AG04450 (cell line): ENCODE data around the gene ARHGAP24. TPM values are rescaled to one million over a fixed set of nuclear protein-coding genes. Genes with fewer than 3 reads are reported as not detected.
"Not testable (repeated sequence)": the region's sequence is repeated elsewhere in the genome, so short reads cannot be mapped to it uniquely, and the experiment has no call there.

Source experiments
- CTCF ChIA-PET: fragments of 300-600, 350-600 bp; formaldehyde crosslinking; extraction: SDS; loops from one replicate; lab custom pipeline; 2022; ENCODE audit warnings: antibody characterized with exemption, inconsistent platforms; lab: Charles Lee
- POLR2A ChIA-PET: fragments of 350-600 bp; formaldehyde crosslinking; extraction: SDS; loops from one replicate; lab custom pipeline; 2021; ENCODE audit warnings: antibody characterized with exemption, inconsistent platforms; lab: Yijun Ruan, JAX
- DNase-seq: peaks from one replicate; pipeline ENCODE4 v3.0.0-alpha.2; 2011; ENCODE audit warnings: low read depth, low spot score
- H3K27ac ChIP-seq: one replicate; pipeline ENCODE4 v1.5.1; 2012; ENCODE audit warnings: low read depth, low read length, control low read depth
- H3K27me3 ChIP-seq: one replicate; pipeline ENCODE4 v1.6.0; 2012; ENCODE audit warnings: low read length; ENCODE audit not compliant: control insufficient read depth, insufficient read depth
- H3K4me3 ChIP-seq: 2 replicates; pipeline ENCODE4 v1.5.1; 2011; ENCODE audit warnings: mild to moderate bottlenecking, low read depth, low read length, control low read depth
- H3K9me3 ChIP-seq: 2 replicates; pipeline ENCODE4 v1.5.1; 2012; ENCODE audit warnings: low read length; ENCODE audit not compliant: control insufficient read depth, insufficient read depth
- polyA plus RNA-seq: library from polyadenylated mRNA; depleted of rRNA; stranded (reverse); fragments of >200 nt; gene quantifications from 2 replicates; pipeline ENCODE4 v1.2.3, GENCODE V29; 2011
- TF ChIP-seq, protein P1 (sequence below): IDR thresholded peaks from 2 replicates; pipeline ENCODE4 v1.5.1; 2011; ENCODE audit warnings: low read depth, low read length, control low read depth, inconsistent platforms

ARHGAP24 gene
- polyA plus RNA-seq, 1 experiment = 16.8 TPM

- DNase-seq = peak; percentile 18
- POLR2A ChIA-PET = no interaction called here
- no peak overlapping the region for H3K4me3 ChIP-seq
- no peak overlapping the region for H3K27ac ChIP-seq
- TF ChIP-seq, protein P1, sequence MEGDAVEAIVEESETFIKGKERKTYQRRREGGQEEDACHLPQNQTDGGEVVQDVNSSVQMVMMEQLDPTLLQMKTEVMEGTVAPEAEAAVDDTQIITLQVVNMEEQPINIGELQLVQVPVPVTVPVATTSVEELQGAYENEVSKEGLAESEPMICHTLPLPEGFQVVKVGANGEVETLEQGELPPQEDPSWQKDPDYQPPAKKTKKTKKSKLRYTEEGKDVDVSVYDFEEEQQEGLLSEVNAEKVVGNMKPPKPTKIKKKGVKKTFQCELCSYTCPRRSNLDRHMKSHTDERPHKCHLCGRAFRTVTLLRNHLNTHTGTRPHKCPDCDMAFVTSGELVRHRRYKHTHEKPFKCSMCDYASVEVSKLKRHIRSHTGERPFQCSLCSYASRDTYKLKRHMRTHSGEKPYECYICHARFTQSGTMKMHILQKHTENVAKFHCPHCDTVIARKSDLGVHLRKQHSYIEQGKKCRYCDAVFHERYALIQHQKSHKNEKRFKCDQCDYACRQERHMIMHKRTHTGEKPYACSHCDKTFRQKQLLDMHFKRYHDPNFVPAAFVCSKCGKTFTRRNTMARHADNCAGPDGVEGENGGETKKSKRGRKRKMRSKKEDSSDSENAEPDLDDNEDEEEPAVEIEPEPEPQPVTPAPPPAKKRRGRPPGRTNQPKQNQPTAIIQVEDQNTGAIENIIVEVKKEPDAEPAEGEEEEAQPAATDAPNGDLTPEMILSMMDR = no peak
- H3K27me3 ChIP-seq = no peaks in the 10 kb centered on the region
- no peaks in the 10 kb centered on the region for H3K9me3 ChIP-seq
- CTCF ChIA-PET = no interaction called here
These were observed 538.7 kb downstream of the ARHGAP24 start for GRCh38 chr4:86013621-86014020.

GRCh38 chr4:86014599-86014998 is 539.6 kb downstream of the ARHGAP24 start:
- DNase-seq = no peak
- CTCF ChIA-PET = interaction anchor here (0.5 kb wide), 1 partner anchor 900 kb away, joined by 3 read pairs; no protein-coding TSS in a partner anchor
- Histone ChIP-seq H3K27me3 (no peaks in the 10 kb centered on the region), H3K9me3 (no peaks in the 10 kb centered on the region), H3K27ac (no peak overlapping the region), H3K4me3 (no peak overlapping the region)
- TF ChIP-seq, protein P1 = no peak
- POLR2A ChIA-PET = no interaction called here

DNA sequence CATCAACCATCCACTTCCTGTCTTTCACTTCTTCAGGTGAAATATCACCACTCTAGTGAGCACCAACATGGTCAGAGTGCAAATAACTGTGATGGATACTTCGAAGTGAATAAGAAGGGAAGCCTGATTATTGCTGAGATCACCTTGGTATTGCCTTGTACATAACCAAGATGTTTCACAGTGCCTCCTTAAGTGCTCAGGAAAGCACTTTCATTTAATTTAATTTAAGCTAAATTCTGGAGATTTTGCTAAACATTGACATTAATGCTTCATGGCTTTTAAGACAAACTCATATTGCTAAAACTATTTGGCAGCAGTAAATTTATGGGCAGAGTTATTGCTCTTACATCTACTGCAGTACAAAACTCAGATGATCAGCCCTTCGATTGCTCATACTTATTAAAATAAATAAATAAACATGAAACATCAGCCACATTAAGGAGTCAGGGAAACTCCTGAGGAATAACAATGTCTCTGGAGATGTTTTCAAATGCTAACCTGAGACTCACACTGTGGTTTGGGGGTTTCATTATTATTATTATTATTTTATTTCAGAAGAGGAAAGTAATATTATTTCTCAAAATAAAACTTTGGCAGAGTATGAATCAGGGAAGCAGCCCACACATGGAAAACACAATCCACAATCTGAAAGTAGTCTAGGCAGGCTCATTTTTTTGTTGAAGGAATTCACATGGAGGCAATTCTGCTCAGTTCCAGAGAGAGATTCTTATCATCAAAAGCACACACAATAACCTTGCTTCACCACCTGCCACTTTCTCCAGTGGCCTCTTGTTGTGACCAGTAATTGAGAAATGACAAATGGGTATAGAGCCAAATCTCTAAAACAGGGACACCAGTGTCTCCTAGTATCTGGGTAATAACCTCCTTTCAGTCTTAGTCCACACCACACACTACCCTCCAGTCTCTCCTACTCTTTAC is 540.7 kb downstream of the ARHGAP24 start:
- H3K27ac ChIP-seq = no peak overlapping the region
- ChIA-PET POLR2A (no interaction called here), CTCF (no interaction called here)
- H3K4me3 ChIP-seq = no peak overlapping the region
- H3K27me3 ChIP-seq = no peaks in the 10 kb centered on the region
- DNase-seq = no peak
- no peaks in the 10 kb centered on the region for H3K9me3 ChIP-seq
- TF ChIP-seq, protein P1 = no peak

DNA sequence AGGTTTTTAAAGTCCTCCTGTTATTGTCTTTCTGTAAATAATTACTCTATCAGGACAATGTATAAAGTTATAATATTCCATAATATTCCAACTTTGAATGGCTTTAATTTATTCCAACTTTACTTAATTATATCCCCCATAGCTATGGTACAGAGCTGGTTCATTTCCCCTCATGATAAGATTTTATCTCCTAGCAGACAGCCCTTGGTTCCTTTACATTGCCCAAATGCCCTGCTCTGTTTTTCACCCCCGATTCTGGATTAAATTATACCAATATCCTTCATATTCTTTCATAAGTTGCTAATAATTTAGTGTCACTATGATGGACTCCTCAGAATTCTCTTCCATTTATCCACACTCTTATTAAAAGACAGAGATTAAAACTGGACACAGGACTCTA is 544.4 kb downstream of the ARHGAP24 start:
- H3K9me3 ChIP-seq = no peaks in the 10 kb centered on the region; the same call in 1 of the 2 replicates
- TF ChIP-seq, protein P1 = no peak
- no peaks in the 10 kb centered on the region for H3K27me3 ChIP-seq
- no peak overlapping the region for H3K4me3 ChIP-seq
- CTCF ChIA-PET = interaction anchor here (2.3 kb wide), 1 partner anchor 271 kb away, joined by 6 read pairs; no protein-coding TSS in a partner anchor
- POLR2A ChIA-PET = no interaction called here
- H3K27ac ChIP-seq = no peak overlapping the region
- no peak for DNase-seq

DNA sequence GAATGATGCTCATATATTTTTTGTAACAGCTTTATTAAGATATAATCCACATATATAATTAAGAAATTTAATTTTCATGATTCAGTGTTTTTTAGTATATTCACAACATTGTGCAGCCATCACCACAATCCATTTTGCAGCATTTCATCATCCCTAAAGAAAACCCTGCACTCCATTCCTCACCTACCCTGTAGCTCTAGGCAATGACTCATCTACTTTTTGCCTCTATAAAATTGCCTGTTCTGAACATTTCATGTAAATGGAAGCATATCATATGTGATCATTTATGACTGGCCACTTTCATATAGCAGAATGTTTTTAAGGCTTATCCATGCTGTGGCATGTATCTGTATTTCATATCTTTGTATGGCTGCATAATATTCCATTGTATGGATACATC is 545.0 kb downstream of the ARHGAP24 start:
- Histone ChIP-seq H3K4me3 (no peak overlapping the region), H3K27ac (no peak overlapping the region), H3K9me3 (no peaks in the 10 kb centered on the region; the same call in 1 of the 2 replicates), H3K27me3 (no peaks in the 10 kb centered on the region)
- ChIA-PET POLR2A (no interaction called here), CTCF (interaction anchor here (1.0 to 2.3 kb wide), 3 partner anchors 23 to 272 kb away, joined by 3 to 6 read pairs (median 4); no protein-coding TSS in a partner anchor)
- DNase-seq = no peak
- TF ChIP-seq, protein P1 = no peak

- DNase-seq, H3K27me3 ChIP-seq, H3K9me3 ChIP-seq, H3K27ac ChIP-seq, H3K4me3 ChIP-seq, POLR2A ChIA-PET: not testable (repeated sequence)
- CTCF ChIA-PET = interaction anchor here (1.1 kb wide), 1 partner anchor 274 kb away, joined by 4 read pairs; no protein-coding TSS in a partner anchor
These were observed 546.7 kb downstream of the ARHGAP24 start for GRCh38 chr4:86021671-86022070.
